Body of pancreas (tissue), 4 donors: ENCODE measurements around the gene CKLF. TPM values are rescaled to one million over a fixed set of nuclear protein-coding genes. Genes with fewer than 3 reads are reported as not detected.

Source experiments
- ATAC-seq: fragments of 150-250 bp; one replicate; pipeline ENCODE4 v1.9.1; 2016
- DNase-seq, 4 donors: peaks; one replicate each; pipeline ENCODE4 v3.0.0-alpha.2; 2019
- H3K27ac ChIP-seq, 4 donors: fragments of 200-600 bp; sonication (generic); 1 replicate in 3 of 4; 2 replicates in 1 of 4; pipeline versions ENCODE4 v1.5.1 to v1.6.1; 2016 to 2019; ENCODE audit warnings: mild to moderate bottlenecking in 1 of 4, mixed read lengths in 1 of 4, moderate library complexity in 1 of 4
- H3K27me3 ChIP-seq, 2 donors: fragments of 200-600 bp; sonication (generic); one replicate each; pipeline ENCODE4 v1.6.0; 2016; ENCODE audit warnings: mild to moderate bottlenecking in 1 of 2
- H3K36me3 ChIP-seq, 2 donors: fragments of 200-600 bp; sonication (generic); replicated peaks in 1 of 2; 2 replicates each; pipeline ENCODE4 v1.5.1; 2016; ENCODE audit warnings: low read depth in 2 of 2; ENCODE audit not compliant: insufficient read depth in 1 of 2
- H3K4me1 ChIP-seq: fragments of 200-600 bp; sonication (generic); one replicate; pipeline ENCODE4 v1.6.0; 2016
- H3K4me3 ChIP-seq, 2 donors: fragments of 200-600 bp; sonication (generic); 1 replicate in 1 of 2; 2 replicates in 1 of 2; pipeline ENCODE4 v1.5.1; 2016 to 2019
- H3K9me3 ChIP-seq, 3 donors: fragments of 200-600 bp; sonication (generic); 1 replicate in 2 of 3; 2 replicates in 1 of 3; pipeline ENCODE4 v1.5.1; 2016
- CTCF ChIP-seq, 7 experiments: fragments of 450-650 bp in 4 of 7; fragments of 200-600 bp in 3 of 7; sonication (generic) in 3 of 7; IDR thresholded peaks; one replicate each; pipeline ENCODE4 v1.5.1; 2016 to 2019; ENCODE audit warnings: antibody characterized with exemption in 7 of 7
- POLR2A ChIP-seq, 3 donors: fragments of 450-650 bp; IDR thresholded peaks; one replicate each; pipeline ENCODE4 v1.6.1; 2016; ENCODE audit warnings: antibody characterized with exemption in 3 of 3, mild to moderate bottlenecking in 2 of 3
- WGBS, 2 donors: methylation state at CpG; one replicate each; pipeline ENCODE4 v1.1.5; 2017; 5-methylcytosine and 5-hydroxymethylcytosine counted together
- intact Hi-C: fragments of 100-400 bp; cut with DNase I; formaldehyde crosslinking; loops from one replicate; pipeline ENCODE4 v1.15.1; 2023
- total RNA-seq, 2 donors: library from RNA; depleted of rRNA; stranded (reverse); fragments of >200 nt; gene quantifications; one replicate each; pipeline ENCODE4 v1.1.0, GENCODE V29; 2016

The CKLF gene
- total RNA-seq, 2 donors from 2014 or later, result 33.5 TPM; not detected in 1

GRCh38 chr16:66572356-66572755 is 20.0 kb downstream of the CKLF start:
- Histone ChIP-seq H3K27ac (no peak overlapping the region), H3K27me3 (no peaks in the 10 kb centered on the region), H3K36me3 (no peaks in the 10 kb centered on the region), H3K4me3 (no peak overlapping the region), H3K4me1 (no peaks in the 10 kb centered on the region), H3K9me3 (no peaks in the 10 kb centered on the region)
- WGBS, 2 donors, result 65 to 67% methylated on average over 2 of the region's 2 CpGs
- intact Hi-C loops, result no loop called here
- TF ChIP-seq POLR2A (IDR thresholded peaks at IDR 0.05) (no peak), CTCF (IDR thresholded peaks at IDR 0.05) (no peak)
- ATAC-seq, result no peak
- no peak for DNase-seq

GRCh38 chr16:66574081-66574480 is 21.7 kb downstream of the CKLF start:
- DNase-seq (no peak), ATAC-seq (no peak)
- H3K27me3 ChIP-seq, result no peaks in the 10 kb centered on the region
- 94% methylated on average over 1 of the region's 1 CpG for WGBS, 2 donors
- H3K4me3 ChIP-seq, result no peak overlapping the region
- no peaks in the 10 kb centered on the region for H3K36me3 ChIP-seq
- intact Hi-C loops, result no loop called here
- H3K9me3 ChIP-seq, result no peaks in the 10 kb centered on the region
- TF ChIP-seq POLR2A (IDR thresholded peaks at IDR 0.05), result no peak
- TF ChIP-seq CTCF (IDR thresholded peaks at IDR 0.05), result no peak
- H3K27ac ChIP-seq, result no peak overlapping the region
- H3K4me1 ChIP-seq, result no peaks in the 10 kb centered on the region

GRCh38 chr16:66574531-66574930 is 22.2 kb downstream of the CKLF start:
- H3K4me1 ChIP-seq, result no peaks in the 10 kb centered on the region
- no peak for DNase-seq
- H3K9me3 ChIP-seq, result no peaks in the 10 kb centered on the region
- H3K27me3 ChIP-seq, result no peaks in the 10 kb centered on the region
- no peaks in the 10 kb centered on the region for H3K36me3 ChIP-seq
- intact Hi-C loops, result no loop called here
- TF ChIP-seq POLR2A (IDR thresholded peaks at IDR 0.05) (no peak), CTCF (IDR thresholded peaks at IDR 0.05) (no peak)
- H3K4me3 ChIP-seq, result no peak overlapping the region
- H3K27ac ChIP-seq, result no peak overlapping the region
- 85 to 93% methylated on average over 3 of the region's 3 CpGs for WGBS, 2 donors
- no peak for ATAC-seq

GRCh38 chr16:66575060-66575459 is 22.7 kb downstream of the CKLF start:
- Histone ChIP-seq H3K9me3 (no peaks in the 10 kb centered on the region), H3K27ac (no peak overlapping the region), H3K4me1 (no peaks in the 10 kb centered on the region), H3K27me3 (no peaks in the 10 kb centered on the region), H3K4me3 (no peak overlapping the region), H3K36me3 (no peaks in the 10 kb centered on the region)
- WGBS, 2 donors, result 89 to 93% methylated on average over 3 of the region's 3 CpGs
- no peak for DNase-seq
- no peak for TF ChIP-seq POLR2A (IDR thresholded peaks at IDR 0.05)
- no peak for TF ChIP-seq CTCF (IDR thresholded peaks at IDR 0.05)
- ATAC-seq, result no peak
- intact Hi-C loops, result no loop called here

- H3K4me3 ChIP-seq, result no peak overlapping the region
- DNase-seq (no peak), ATAC-seq (no peak)
- no peak overlapping the region for H3K27ac ChIP-seq
- TF ChIP-seq POLR2A (IDR thresholded peaks at IDR 0.05), result no peak
- no peak for TF ChIP-seq CTCF (IDR thresholded peaks at IDR 0.05)
- intact Hi-C loops, result no loop called here
- WGBS, 2 donors, result 94 to 97% methylated on average over 4 to 5 of the region's 5 CpGs
- H3K27me3 ChIP-seq, result no peaks in the 10 kb centered on the region
- no peaks in the 10 kb centered on the region for H3K36me3 ChIP-seq
- H3K4me1 ChIP-seq, result no peaks in the 10 kb centered on the region
- H3K9me3 ChIP-seq, result no peaks in the 10 kb centered on the region
Observed at GRCh38 chr16:66576296-66576695, 23.9 kb downstream of the CKLF start.
